GM18868 (cell line): Measurements from ENCODE around the gene CNIH4.
"Not testable (repeated sequence)": the region's sequence is repeated elsewhere in the genome, so short reads cannot be mapped to it uniquely, and the experiment has no call there.

Experiments
- ATAC-seq: cut with Tn5 transposase; IDR thresholded peaks from one replicate; pipeline ENCODE4 v1.9.1; 2021; ENCODE audit warnings: mild to moderate bottlenecking, moderate library complexity; ENCODE audit not compliant: unreplicated experiment

The CNIH4 gene

GRCh38 chr1:224392411-224393249, 36.0 kb downstream of the CNIH4 start:
- ATAC-seq = no peak

DNA sequence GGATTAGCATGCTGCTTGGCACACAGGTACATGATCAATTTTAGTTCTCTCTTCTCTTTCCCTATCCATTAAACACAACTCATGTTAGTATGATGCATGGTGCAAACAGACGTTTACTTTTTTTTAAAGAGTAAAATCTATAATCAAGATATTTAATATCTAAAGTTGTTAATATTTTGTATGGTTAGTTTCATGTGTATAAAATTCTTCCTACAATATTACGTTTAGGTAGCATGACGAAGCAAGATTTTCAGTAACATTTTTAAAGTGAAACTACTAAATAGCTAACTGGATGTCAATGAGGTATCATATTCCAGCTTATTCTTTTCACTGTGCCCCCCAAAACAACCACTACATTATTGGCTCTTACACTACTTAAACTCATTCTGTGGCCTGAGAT, 36.6 kb downstream of the CNIH4 start:
- ATAC-seq = no peak

DNA sequence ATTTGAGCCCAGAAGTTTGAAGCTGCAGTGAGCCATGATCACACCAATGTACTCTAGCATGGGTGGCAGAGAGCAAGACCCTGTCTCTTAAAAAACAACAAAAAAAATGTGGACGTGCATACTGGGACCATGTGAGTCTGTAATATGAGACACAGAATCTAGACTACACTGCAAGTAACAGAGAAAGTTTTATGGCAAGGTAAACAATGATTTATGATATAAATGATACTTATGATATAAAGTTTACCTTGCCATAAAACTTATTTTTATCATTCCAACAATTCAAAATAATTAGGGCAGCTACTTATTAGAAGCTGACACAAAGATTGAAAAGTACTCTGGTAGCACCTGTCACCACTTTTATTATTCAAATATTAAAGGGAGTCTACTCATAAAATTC, 43.2 kb downstream of the CNIH4 start:
- no peak for ATAC-seq

GRCh38 chr1:224402472-224403036, 45.9 kb downstream of the CNIH4 start:
- ATAC-seq = no peak

DNA sequence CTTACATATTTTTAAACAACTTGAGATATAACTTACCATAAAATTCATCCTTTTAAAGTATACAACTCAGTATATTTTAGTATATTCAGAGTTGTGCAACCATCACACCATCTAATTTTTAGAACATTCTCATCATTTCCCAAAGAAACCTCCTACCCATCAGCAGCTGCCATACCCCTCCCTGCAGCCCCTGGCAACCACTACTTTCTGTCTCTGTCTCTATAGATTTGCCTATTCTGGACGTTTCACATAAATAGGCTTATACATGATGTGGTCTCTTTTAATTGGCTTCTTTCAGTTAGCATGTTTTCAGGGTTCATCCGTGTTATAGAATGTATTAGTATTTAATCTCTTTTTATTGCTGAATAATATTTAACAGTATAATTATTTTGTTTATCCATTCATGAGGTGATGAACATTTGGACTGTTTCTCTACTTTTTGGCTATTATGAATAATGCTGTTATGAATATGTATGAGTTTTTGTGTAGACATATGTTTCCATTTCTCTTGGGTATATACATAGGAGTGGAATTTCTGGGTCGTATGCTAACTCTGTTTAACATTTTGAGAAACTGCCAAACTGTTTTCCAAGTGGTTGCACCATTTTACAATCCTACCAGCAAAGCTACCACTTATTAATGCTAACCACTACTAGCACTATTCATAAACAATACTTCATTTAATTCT, 48.4 kb downstream of the CNIH4 start:
- ATAC-seq = no peak

DNA sequence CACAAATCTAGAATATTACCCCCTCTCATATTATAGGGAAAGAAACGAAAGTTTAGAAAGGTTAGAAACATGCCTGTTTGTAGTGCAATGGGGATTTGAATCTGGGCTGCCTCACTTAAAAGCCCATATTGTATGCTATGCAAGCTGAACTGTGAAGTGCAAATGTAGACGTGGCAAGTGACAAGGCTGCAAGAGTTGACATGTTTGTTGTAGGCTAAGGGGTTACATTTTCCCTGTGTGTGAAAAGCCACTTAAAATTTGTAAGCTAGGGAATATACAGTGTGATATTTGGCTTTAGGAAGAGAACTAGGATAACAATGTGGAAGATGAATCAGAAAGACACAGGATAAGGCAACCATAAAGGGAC, 48.9 kb downstream of the CNIH4 start:
- no peak for ATAC-seq

DNA sequence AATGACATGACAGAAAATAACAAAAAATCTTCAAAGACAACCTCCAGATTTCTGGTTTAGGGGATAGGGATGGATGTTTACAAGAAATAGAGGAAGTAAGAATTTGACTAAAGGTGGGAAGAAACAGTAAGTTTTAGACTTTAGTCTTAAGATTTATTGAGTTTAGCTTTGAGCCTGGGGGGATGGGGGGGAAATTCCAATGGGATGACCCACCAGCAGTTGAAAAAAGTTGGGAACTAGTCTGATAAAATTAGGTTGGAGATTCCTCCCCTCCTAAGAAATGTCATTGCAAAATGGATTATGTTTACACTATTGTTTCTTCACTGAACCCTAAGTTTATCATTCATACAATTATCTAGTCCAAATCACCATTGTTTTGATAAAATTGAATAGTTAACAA, 49.5 kb downstream of the CNIH4 start:
- ATAC-seq = no peak

DNA sequence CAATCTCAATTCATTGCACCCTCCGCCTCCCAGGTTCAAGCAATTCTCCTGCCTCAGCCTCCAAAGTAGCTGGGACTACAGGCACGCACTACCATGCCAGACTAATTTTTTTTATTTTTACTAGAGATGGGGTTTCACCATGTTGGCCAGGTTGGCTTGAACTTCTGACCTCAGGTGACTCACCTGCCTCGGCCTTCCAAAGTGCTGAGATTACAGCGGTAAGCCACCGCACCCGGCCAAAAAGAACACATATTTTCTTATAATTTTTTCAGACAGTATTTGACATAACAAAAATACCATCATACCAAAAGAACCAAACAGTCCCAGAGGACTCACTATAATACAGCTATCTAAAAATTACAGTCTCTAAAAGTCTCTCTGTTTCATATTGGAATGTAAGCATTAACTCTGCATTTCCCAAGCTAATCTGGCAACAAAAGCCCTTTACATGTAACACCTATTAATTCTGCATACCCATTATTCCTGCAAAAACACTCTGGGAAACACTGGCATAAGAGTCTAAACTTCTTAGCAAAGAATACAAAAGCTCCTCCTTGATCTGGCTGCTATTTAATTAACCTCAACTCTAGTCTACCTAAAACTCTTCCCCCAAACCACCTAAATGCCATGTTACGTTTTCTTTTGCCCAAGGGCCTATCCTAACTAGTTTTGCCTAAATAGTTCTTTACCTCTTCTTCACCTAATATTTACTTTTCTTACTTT, 51.1 kb downstream of the CNIH4 start:
- no peak for ATAC-seq

GRCh38 chr1:224408294-224408590, 51.6 kb downstream of the CNIH4 start:
- ATAC-seq = no peak

- ATAC-seq = no peak
Measured at GRCh38 chr1:224411766-224412165, 55.1 kb downstream of the CNIH4 start.

DNA sequence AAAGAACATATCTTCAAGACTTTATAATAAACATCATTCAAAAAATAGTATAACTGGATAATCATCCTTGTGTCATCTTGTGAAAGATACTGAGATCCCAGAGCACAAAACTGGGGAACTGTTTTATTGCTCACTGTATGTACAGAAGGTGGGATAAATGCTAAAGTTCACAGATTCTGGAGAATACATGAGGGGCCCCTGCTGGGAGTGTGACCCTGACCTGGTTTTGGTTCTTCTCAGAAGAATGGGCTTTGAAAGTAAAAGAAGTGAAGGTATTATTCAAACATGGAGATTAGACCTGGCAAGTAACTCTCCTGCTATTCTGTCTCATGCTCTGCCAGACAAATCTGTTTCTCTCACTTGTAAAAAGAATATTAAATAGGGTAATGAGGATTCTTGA, 63.4 kb downstream of the CNIH4 start:
- ATAC-seq = no peak

DNA sequence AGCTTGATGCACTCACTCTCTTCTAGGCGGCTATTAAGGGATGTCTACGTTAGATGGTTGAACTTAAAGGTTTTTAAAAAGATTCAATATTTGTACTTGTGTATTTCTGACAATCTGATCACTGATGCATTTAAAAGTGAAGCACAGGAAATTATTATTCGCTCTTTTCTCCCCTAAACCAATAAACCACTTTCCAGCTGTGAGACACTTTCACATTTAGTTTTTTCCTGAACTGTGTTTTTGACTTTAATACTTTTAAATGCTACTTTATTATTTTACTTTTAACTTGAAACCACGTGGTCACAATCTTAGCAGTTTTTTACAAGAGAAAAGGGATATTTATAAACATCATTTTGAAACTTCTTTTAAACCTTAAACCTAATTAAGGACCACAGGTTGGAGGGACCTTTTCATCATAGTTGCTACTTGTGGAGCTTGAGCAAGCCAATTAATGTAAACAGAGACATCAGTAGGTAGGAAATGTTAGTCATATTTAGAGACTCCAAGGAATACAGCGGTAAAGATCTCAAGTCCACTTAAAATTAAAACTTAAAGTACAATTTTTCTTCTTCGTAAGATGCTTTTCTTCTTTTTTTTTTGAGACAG, 68.7 kb downstream of the CNIH4 start:
- ATAC-seq = no peak

GRCh38 chr1:224426869-224427268, 70.2 kb downstream of the CNIH4 start:
- ATAC-seq = not testable (repeated sequence)

- ATAC-seq = no peak
Measured at GRCh38 chr1:224427346-224427745, 70.7 kb downstream of the CNIH4 start.

- ATAC-seq = not testable (repeated sequence)
Measured at GRCh38 chr1:224428713-224429112, 72.0 kb downstream of the CNIH4 start.
